LHCN-M2 (cell line): Measurements from ENCODE around the gene MTREX. TPM values are rescaled to one million over a fixed set of nuclear protein-coding genes. Genes with fewer than 3 reads are reported as not detected.

Experiments used
- DNase-seq: peaks from one replicate; pipeline ENCODE4 v3.0.0-alpha.2; 2012; ENCODE audit warnings: low read depth
- total RNA-seq: library from RNA; depleted of rRNA; stranded (reverse); fragments of >200 nt; gene quantifications from 2 replicates; pipeline ENCODE4 v1.2.3, GENCODE V29; 2014; rRNA removed

The MTREX gene
- total RNA-seq, 1 experiment from 2014 or later = 115 TPM

DNA sequence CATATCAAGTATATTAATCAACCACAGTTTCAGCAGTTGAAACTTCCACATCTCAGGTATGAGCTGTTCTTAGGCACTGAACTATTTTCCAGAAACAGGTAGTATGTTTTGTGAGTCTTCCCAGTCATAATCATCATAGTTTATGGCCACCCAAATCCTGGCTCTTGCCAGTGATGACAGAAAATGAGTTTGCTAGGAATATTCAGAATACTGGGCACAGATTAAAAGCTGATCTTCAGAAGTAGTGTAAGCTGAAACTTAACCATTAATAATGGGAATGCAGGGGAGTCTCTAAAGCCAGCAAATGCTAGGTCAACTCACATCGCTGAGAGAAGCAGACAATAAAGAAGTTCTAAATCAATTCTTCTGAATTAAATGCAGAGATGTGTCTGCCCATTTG, 162.5 kb downstream of the MTREX start:
- no peak for DNase-seq

DNA sequence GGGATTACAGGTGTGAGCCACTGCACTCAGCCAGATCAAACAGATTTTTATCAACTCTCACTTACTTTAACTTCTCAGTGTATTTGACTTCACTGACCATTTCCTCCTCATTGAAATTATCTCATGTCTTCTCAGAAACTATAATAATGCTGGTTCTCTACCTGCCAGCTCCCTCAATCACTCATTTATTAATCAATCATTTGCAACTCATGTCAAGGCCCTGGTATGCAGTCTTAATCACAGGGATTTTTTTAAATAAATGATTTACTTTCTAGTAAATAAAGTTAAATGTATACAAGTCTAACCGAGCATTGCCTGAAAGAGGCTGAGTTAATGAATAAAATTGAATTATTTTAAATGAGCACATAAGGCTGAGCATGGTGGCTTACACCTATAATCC, 163.7 kb downstream of the MTREX start:
- DNase-seq = no peak

DNA sequence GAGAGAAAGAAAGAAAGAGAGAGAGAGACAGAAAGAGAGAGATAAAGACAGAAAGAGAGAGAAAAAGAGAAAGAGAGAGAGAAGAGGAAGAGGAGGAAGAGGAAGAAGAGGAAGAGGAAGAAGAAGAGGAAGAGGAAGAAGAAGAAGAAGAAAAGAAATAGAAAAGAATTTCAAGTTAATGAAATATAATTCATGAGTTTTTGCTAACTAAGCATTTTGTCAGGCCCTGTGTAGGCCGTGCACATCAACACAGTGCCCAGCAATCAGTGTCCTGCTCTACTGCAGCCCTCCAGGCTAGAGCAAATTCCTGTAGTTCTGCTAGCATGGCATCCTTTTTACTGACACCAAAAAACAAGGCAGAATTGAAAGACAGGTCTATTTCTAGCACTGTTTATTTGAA, 164.9 kb downstream of the MTREX start:
- DNase-seq = no peak

Other genes with a start within 250 kb of the MTREX start
- not detected in 2 replicates for gene GZMA, start 205.3 kb upstream of the MTREX start, total RNA-seq
- 129 and 135 TPM in 2 replicates for gene GPX8, start 147.8 kb upstream of the MTREX start, total RNA-seq
- gene CDC20B, start 134.8 kb upstream of the MTREX start, total RNA-seq = not detected in 2 replicates
- 0.29 and 0.38 TPM in 2 replicates for gene MCIDAS, start 80.7 kb upstream of the MTREX start, total RNA-seq
- gene CCNO, start 74.4 kb upstream of the MTREX start, total RNA-seq = 0.23 and 0.32 TPM in 2 replicates
- gene DHX29, start 295 bp upstream of the MTREX start, total RNA-seq = 37.8 and 40.3 TPM in 2 replicates
- gene PLPP1, start 227.0 kb downstream of the MTREX start, total RNA-seq = 40.7 and 42.7 TPM in 2 replicates